ENCODE data around the gene SGK1.

- TF ChIP-seq, protein P1, sequence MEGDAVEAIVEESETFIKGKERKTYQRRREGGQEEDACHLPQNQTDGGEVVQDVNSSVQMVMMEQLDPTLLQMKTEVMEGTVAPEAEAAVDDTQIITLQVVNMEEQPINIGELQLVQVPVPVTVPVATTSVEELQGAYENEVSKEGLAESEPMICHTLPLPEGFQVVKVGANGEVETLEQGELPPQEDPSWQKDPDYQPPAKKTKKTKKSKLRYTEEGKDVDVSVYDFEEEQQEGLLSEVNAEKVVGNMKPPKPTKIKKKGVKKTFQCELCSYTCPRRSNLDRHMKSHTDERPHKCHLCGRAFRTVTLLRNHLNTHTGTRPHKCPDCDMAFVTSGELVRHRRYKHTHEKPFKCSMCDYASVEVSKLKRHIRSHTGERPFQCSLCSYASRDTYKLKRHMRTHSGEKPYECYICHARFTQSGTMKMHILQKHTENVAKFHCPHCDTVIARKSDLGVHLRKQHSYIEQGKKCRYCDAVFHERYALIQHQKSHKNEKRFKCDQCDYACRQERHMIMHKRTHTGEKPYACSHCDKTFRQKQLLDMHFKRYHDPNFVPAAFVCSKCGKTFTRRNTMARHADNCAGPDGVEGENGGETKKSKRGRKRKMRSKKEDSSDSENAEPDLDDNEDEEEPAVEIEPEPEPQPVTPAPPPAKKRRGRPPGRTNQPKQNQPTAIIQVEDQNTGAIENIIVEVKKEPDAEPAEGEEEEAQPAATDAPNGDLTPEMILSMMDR (IDR thresholded peaks at IDR 0.05) = no peak
- no peak for TF ChIP-seq POLR2A (IDR thresholded peaks at IDR 0.05)
- no peak for TF ChIP-seq EP300 (IDR thresholded peaks at IDR 0.05; ENCODE audit: low read depth)
Observed at GRCh38 chr6:134238006-134238405, 79.9 kb downstream of the SGK1 start.
